Measurements from ENCODE around the gene SRCAP. TPM values are rescaled to one million over a fixed set of nuclear protein-coding genes. Genes with fewer than 3 reads are reported as not detected.

The SRCAP gene
- total RNA-seq, 1 donor from 2014 or later, result 28.5 TPM

- intact Hi-C loops (cut with DNase I), result no loop called here
- TF ChIP-seq CTCF (IDR thresholded peaks at IDR 0.05) (no peak), POLR2A (IDR thresholded peaks at IDR 0.05) (no peak)
- H3K4me3 ChIP-seq, result peak overlapping the region; percentile 87 to 97
- peaks cover 0 to 38% of the 10 kb centered on the region in 2 donors for H3K36me3 ChIP-seq
- H3K9me3 ChIP-seq, result no peaks in the 10 kb centered on the region
- H3K27me3 ChIP-seq, result no peaks in the 10 kb centered on the region
- DNase-seq (ENCODE audit: extremely low spot score in 2 of 2), result no peak
- peak overlapping the region; percentile 96 for H3K27ac ChIP-seq
- peaks cover 28% of the 10 kb centered on the region for H3K4me1 ChIP-seq
Measured at GRCh38 chr16:30652005-30652296, 47.0 kb upstream of the SRCAP start.

- H3K4me1 ChIP-seq, result peaks cover 35% of the 10 kb centered on the region
- no peaks in the 10 kb centered on the region for H3K9me3 ChIP-seq
- TF ChIP-seq CTCF (IDR thresholded peaks at IDR 0.05), result no peak
- no peak for TF ChIP-seq POLR2AphosphoS5 (IDR thresholded peaks at IDR 0.05; ENCODE audit: insufficient read depth in 1 of 2, low read depth in 1 of 2)
- no peak for TF ChIP-seq POLR2A (IDR thresholded peaks at IDR 0.05)
- DNase-seq (ENCODE audit: extremely low spot score in 2 of 2), result no peak
- no peaks in the 10 kb centered on the region for H3K27me3 ChIP-seq
- no peak overlapping the region for H3K27ac ChIP-seq
- H3K4me3 ChIP-seq, result no peak overlapping the region
- intact Hi-C loops (cut with DNase I), result no loop called here
- H3K36me3 ChIP-seq, result peaks cover 0 to 38% of the 10 kb centered on the region in 2 donors
Measured at GRCh38 chr16:30652718-30653117, 46.3 kb upstream of the SRCAP start.

- peaks cover 33% of the 10 kb centered on the region for H3K4me1 ChIP-seq
- no peak overlapping the region for H3K27ac ChIP-seq
- H3K9me3 ChIP-seq, result no peaks in the 10 kb centered on the region
- no peak for DNase-seq (ENCODE audit: extremely low spot score in 2 of 2)
- no peak overlapping the region for H3K4me3 ChIP-seq
- peaks cover 0 to 38% of the 10 kb centered on the region in 2 donors for H3K36me3 ChIP-seq
- no peak for TF ChIP-seq POLR2AphosphoS5 (IDR thresholded peaks at IDR 0.05; ENCODE audit: insufficient read depth in 1 of 2, low read depth in 1 of 2)
- TF ChIP-seq POLR2A (IDR thresholded peaks at IDR 0.05), result no peak
- no peak for TF ChIP-seq CTCF (IDR thresholded peaks at IDR 0.05)
- intact Hi-C loops (cut with DNase I), result loop anchor here (5.0 kb wide), 1 partner anchor 83 kb away; the partner anchor contains the start of gene ZNF688
- no peaks in the 10 kb centered on the region for H3K27me3 ChIP-seq
Measured at GRCh38 chr16:30654856-30655255, 44.1 kb upstream of the SRCAP start.

- H3K36me3 ChIP-seq, result peaks cover 0 to 45% of the 10 kb centered on the region in 2 donors
- no peak overlapping the region for H3K27ac ChIP-seq
- no peaks in the 10 kb centered on the region for H3K27me3 ChIP-seq
- peaks cover 41% of the 10 kb centered on the region for H3K4me1 ChIP-seq
- TF ChIP-seq POLR2AphosphoS5 (IDR thresholded peaks at IDR 0.05; ENCODE audit: insufficient read depth in 1 of 2, low read depth in 1 of 2) (no peak), CTCF (IDR thresholded peaks at IDR 0.05) (no peak), POLR2A (IDR thresholded peaks at IDR 0.05) (no peak)
- DNase-seq (ENCODE audit: extremely low spot score in 2 of 2), result no peak
- H3K4me3 ChIP-seq, result no peak overlapping the region
- H3K9me3 ChIP-seq, result no peaks in the 10 kb centered on the region
- intact Hi-C loops (cut with DNase I), result loop anchor here (5.0 kb wide), 1 partner anchor 84 kb away; the partner anchor contains the start of gene ZNF688
Measured at GRCh38 chr16:30655815-30656347, 43.1 kb upstream of the SRCAP start.

- H3K27ac ChIP-seq, result peak overlapping the region; percentile 68
- intact Hi-C loops (cut with DNase I), result loop anchor here (5.0 kb wide), 1 partner anchor 84 kb away; the partner anchor contains the start of gene ZNF688
- no peaks in the 10 kb centered on the region for H3K9me3 ChIP-seq
- no peak overlapping the region for H3K4me3 ChIP-seq
- TF ChIP-seq CTCF (IDR thresholded peaks at IDR 0.05) (no peak), POLR2A (IDR thresholded peaks at IDR 0.05) (no peak), POLR2AphosphoS5 (IDR thresholded peaks at IDR 0.05; ENCODE audit: insufficient read depth in 1 of 2, low read depth in 1 of 2) (no peak)
- H3K27me3 ChIP-seq, result no peaks in the 10 kb centered on the region
- peaks cover 0 to 48% of the 10 kb centered on the region in 2 donors for H3K36me3 ChIP-seq
- DNase-seq (ENCODE audit: extremely low spot score in 2 of 2), result no peak
- peaks cover 43% of the 10 kb centered on the region for H3K4me1 ChIP-seq
Measured at GRCh38 chr16:30656388-30656787, 42.6 kb upstream of the SRCAP start.
